Upper lobe of left lung (tissue), 4 donors: ENCODE measurements around the gene AAK1.

Source experiments
- POLR2A ChIP-seq, 4 donors: fragments of 450-650 bp; IDR thresholded peaks; one replicate each; pipeline ENCODE4 v1.5.1; 2016 to 2017; ENCODE audit warnings: antibody characterized with exemption in 4 of 4, mild to moderate bottlenecking in 2 of 4
- POLR2AphosphoS5 ChIP-seq, 2 donors: sonication (generic); formaldehyde crosslinking; IDR thresholded peaks; one replicate each; pipeline ENCODE4 v1.5.1; 2017; ENCODE audit warnings: antibody characterized with exemption in 2 of 2
- TF ChIP-seq, protein P1 (sequence below), 6 experiments: fragments of 450-650 bp in 4 of 6; fragments of 200-600 bp in 2 of 6; sonication (generic) in 2 of 6; IDR thresholded peaks; one replicate each; pipeline ENCODE4 v1.5.1; 2016 to 2019; ENCODE audit warnings: antibody characterized with exemption in 6 of 6

- TF ChIP-seq, protein P1, sequence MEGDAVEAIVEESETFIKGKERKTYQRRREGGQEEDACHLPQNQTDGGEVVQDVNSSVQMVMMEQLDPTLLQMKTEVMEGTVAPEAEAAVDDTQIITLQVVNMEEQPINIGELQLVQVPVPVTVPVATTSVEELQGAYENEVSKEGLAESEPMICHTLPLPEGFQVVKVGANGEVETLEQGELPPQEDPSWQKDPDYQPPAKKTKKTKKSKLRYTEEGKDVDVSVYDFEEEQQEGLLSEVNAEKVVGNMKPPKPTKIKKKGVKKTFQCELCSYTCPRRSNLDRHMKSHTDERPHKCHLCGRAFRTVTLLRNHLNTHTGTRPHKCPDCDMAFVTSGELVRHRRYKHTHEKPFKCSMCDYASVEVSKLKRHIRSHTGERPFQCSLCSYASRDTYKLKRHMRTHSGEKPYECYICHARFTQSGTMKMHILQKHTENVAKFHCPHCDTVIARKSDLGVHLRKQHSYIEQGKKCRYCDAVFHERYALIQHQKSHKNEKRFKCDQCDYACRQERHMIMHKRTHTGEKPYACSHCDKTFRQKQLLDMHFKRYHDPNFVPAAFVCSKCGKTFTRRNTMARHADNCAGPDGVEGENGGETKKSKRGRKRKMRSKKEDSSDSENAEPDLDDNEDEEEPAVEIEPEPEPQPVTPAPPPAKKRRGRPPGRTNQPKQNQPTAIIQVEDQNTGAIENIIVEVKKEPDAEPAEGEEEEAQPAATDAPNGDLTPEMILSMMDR (IDR thresholded peaks at IDR 0.05), result no peak
- TF ChIP-seq POLR2A (IDR thresholded peaks at IDR 0.05), result no peak
- TF ChIP-seq POLR2AphosphoS5 (IDR thresholded peaks at IDR 0.05), result peak in 1 of 2 donors; percentile 76
Observed at GRCh38 chr2:69683170-69683971, 39.8 kb upstream of the AAK1 start.
